HCT116 (cell line): ENCODE measurements around the gene UBE2E2. TPM values are rescaled to one million over a fixed set of nuclear protein-coding genes. Genes with fewer than 3 reads are reported as not detected.

ENCODE experiments used
- ATAC-seq: fragments of 200-7000 bp; cut with Tn5 transposase; 2 replicates; pipeline ENCODE4 v1.9.1; 2020; ENCODE audit warnings: mild to moderate bottlenecking, moderate library complexity
- BruUV-seq: library from RNA; stranded (reverse); fragments of 400-500 nt; replicated peaks from 2 replicates; lab custom pipeline; 2021; lab: Mats Ljungman, UMichigan
- CTCF ChIA-PET: fragments of 300-600 bp; sonication (Branson Sonifier 250); formaldehyde crosslinking; loops from one replicate; lab custom pipeline; 2021; ENCODE audit warnings: antibody characterized with exemption; lab: Charles Lee
- POLR2A ChIA-PET: fragments of 300-600, 350-600 bp; sonication (Branson Sonifier 250); formaldehyde crosslinking; loops from one replicate; lab custom pipeline; 2021; ENCODE audit warnings: antibody characterized with exemption; lab: Charles Lee
- RAD21 ChIA-PET, 2 experiments: fragments of 300-600 bp; sonication (Branson Sonifier 250); formaldehyde crosslinking; loops; one replicate each; lab custom pipeline; 2023; ENCODE audit warnings: low total read pairs in 2 of 2; ENCODE audit not compliant: uncharacterized antibody in 2 of 2, unreplicated experiment in 2 of 2, low non-redundant PET in 1 of 2; lab: Charles Lee
- DNase-seq: peaks from one replicate; pipeline ENCODE4 v3.0.0-alpha.2; 2010; ENCODE audit warnings: low read depth, low spot score
- H2AFZ ChIP-seq: fragments of 200-600 bp; shearing (Covaris generic), sonication (generic); 2 replicates; pipeline ENCODE4 v1.6.1; 2017; ENCODE audit warnings: low read depth, mixed run types, mixed read lengths, antibody characterized with exemption, low read length; ENCODE audit not compliant: poor library complexity, severe bottlenecking
- H3K27ac ChIP-seq: 2 replicates; pipeline ENCODE4 v1.5.1; 2012; ENCODE audit warnings: low read depth, low read length
- H3K27me3 ChIP-seq: fragments of 200-600 bp; sonication (generic); 2 replicates; pipeline ENCODE4 v1.6.1; 2016; ENCODE audit warnings: mixed run types, low read length, mixed read lengths; ENCODE audit not compliant: insufficient read depth
- H3K36me3 ChIP-seq, 2 experiments: fragments of 200-500 bp in 1 of 2; fragments of 200-600 bp in 1 of 2; sonication (Bioruptor generic) in 1 of 2; sonication (generic) in 1 of 2; 2 replicates each; pipeline versions ENCODE4 v1.5.1 to v1.6.1; 2014 to 2016; ENCODE audit warnings: low read length in 2 of 2, inconsistent platforms in 1 of 2, mixed read lengths in 1 of 2, mixed run types in 1 of 2; ENCODE audit not compliant: insufficient read depth in 2 of 2, control insufficient read depth in 1 of 2
- H3K4me1 ChIP-seq, 2 experiments: fragments of 200-600 bp in 1 of 2; sonication (generic) in 1 of 2; 2 replicates each; pipeline versions ENCODE4 v1.5.1 to v1.6.1; 2012 to 2017; ENCODE audit warnings: low read length in 2 of 2, inconsistent platforms in 1 of 2, mild to moderate bottlenecking in 1 of 2, mixed read lengths in 1 of 2, mixed run types in 1 of 2, moderate library complexity in 1 of 2; ENCODE audit not compliant: insufficient read depth in 2 of 2, control insufficient read depth in 1 of 2
- H3K4me2 ChIP-seq: fragments of 200-600 bp; sonication (generic); 2 replicates; pipeline ENCODE4 v1.6.1; 2017; ENCODE audit warnings: mixed run types, low read length, mixed read lengths
- H3K4me3 ChIP-seq, 2 experiments: fragments of 200-600 bp in 1 of 2; sonication (generic) in 1 of 2; replicated peaks in 1 of 2; 2 replicates each; pipeline ENCODE4 v1.5.1; 2011 to 2016; ENCODE audit warnings: low read length in 2 of 2, control low read depth in 1 of 2, low read depth in 1 of 2, mild to moderate bottlenecking in 1 of 2, mixed read lengths in 1 of 2, mixed run types in 1 of 2
- H3K79me2 ChIP-seq: fragments of 200-600 bp; sonication (generic); 2 replicates; pipeline ENCODE4 v1.6.1; 2017; ENCODE audit warnings: mild to moderate bottlenecking, mixed run types, low read length, moderate library complexity, mixed read lengths; ENCODE audit not compliant: insufficient read depth
- H3K9ac ChIP-seq: fragments of 200-600 bp; sonication (generic); 2 replicates; pipeline ENCODE4 v1.6.1; 2016; ENCODE audit warnings: low read length, mixed read lengths
- H3K9me2 ChIP-seq: fragments of 200-600 bp; sonication (generic), shearing (Covaris generic); 2 replicates; pipeline ENCODE4 v1.6.1; 2017; ENCODE audit warnings: mixed run types, mild to moderate bottlenecking, moderate library complexity; ENCODE audit not compliant: insufficient read depth
- H3K9me3 ChIP-seq, 2 experiments: fragments of 200-500 bp in 1 of 2; fragments of 200-600 bp in 1 of 2; sonication (Bioruptor generic) in 1 of 2; sonication (generic) in 1 of 2; 2 replicates each; pipeline ENCODE4 v1.6.1; 2014 to 2017; ENCODE audit warnings: low read length in 2 of 2, mixed read lengths in 2 of 2, inconsistent platforms in 1 of 2, low read depth in 1 of 2, mild to moderate bottlenecking in 1 of 2, mixed run types in 1 of 2, moderate library complexity in 1 of 2; ENCODE audit not compliant: control insufficient read depth in 1 of 2, insufficient read depth in 1 of 2
- H4K20me1 ChIP-seq: fragments of 200-600 bp; sonication (generic), shearing (Covaris generic); 2 replicates; pipeline ENCODE4 v1.6.1; 2017; ENCODE audit warnings: mixed run types, mild to moderate bottlenecking, moderate library complexity; ENCODE audit not compliant: insufficient read depth
- CBX3 ChIP-seq: IDR thresholded peaks from 2 replicates; pipeline ENCODE4 v1.6.1; 2012; ENCODE audit warnings: low read depth
- EZH2 ChIP-seq: fragments of 200-600 bp; sonication (generic); IDR thresholded peaks from 2 replicates; pipeline ENCODE4 v1.6.1; 2017; ENCODE audit warnings: antibody characterized with exemption, mixed run types
- FOSL1 ChIP-seq: IDR thresholded peaks from 2 replicates; pipeline ENCODE4 v1.6.1; 2012; ENCODE audit warnings: low read depth
- POLR2A ChIP-seq: IDR thresholded peaks from 2 replicates; pipeline ENCODE4 v1.7.0; 2011; ENCODE audit warnings: borderline replicate concordance; ENCODE audit not compliant: insufficient read depth, insufficient read length; ENCODE audit errors: extremely low read depth
- RAD21 ChIP-seq: IDR thresholded peaks from 2 replicates; pipeline ENCODE4 v1.6.1; 2012; ENCODE audit warnings: low read depth, mild to moderate bottlenecking
- SIN3A ChIP-seq: IDR thresholded peaks from 2 replicates; pipeline ENCODE4 v1.6.1; 2012; ENCODE audit warnings: low read depth
- SRF ChIP-seq: IDR thresholded peaks from 2 replicates; pipeline ENCODE4 v1.6.1; 2012; ENCODE audit warnings: low read depth
- YY1 ChIP-seq: IDR thresholded peaks from 2 replicates; pipeline ENCODE4 v1.6.1; 2011; ENCODE audit warnings: low read length, low read depth, moderate library complexity, mild to moderate bottlenecking; ENCODE audit not compliant: insufficient replicate concordance; ENCODE audit errors: extremely low read depth
- intact Hi-C: fragments of 100-400 bp; cut with micrococcal nuclease; formaldehyde crosslinking; loops from 2 replicates; pipeline ENCODE4 v1.10.0; 2022
- total RNA-seq: library from RNA; stranded (reverse); gene quantifications from one replicate; pipeline ENCODE4 v1.2.1, GENCODE V29; 2021; ENCODE audit not compliant: unreplicated experiment
- TF ChIP-seq, protein P1 (sequence below): IDR thresholded peaks from 2 replicates; pipeline ENCODE4 v1.6.1; 2012
- TF ChIP-seq, protein P2 (sequence below): IDR thresholded peaks from 2 replicates; pipeline ENCODE4 v1.6.1; 2012; ENCODE audit warnings: low read depth
- TF ChIP-seq, protein P3 (sequence below), 3 experiments: fragments of 200-600 bp in 1 of 3; sonication (generic) in 1 of 3; IDR thresholded peaks in 2 of 3; conservative IDR thresholded peaks in 1 of 3; 2 replicates each; pipeline ENCODE4 v1.5.1; 2012 to 2017; ENCODE audit warnings: low read depth in 2 of 3, low read length in 2 of 3, antibody characterized with exemption in 1 of 3, borderline replicate concordance in 1 of 3, control low read depth in 1 of 3, mild to moderate bottlenecking in 1 of 3, mixed read lengths in 1 of 3, mixed run types in 1 of 3, moderate library complexity in 1 of 3; ENCODE audit not compliant: insufficient read depth in 1 of 3

UBE2E2 gene
- total RNA-seq, 1 experiment from 2014 or later: 21.4 TPM

DNA sequence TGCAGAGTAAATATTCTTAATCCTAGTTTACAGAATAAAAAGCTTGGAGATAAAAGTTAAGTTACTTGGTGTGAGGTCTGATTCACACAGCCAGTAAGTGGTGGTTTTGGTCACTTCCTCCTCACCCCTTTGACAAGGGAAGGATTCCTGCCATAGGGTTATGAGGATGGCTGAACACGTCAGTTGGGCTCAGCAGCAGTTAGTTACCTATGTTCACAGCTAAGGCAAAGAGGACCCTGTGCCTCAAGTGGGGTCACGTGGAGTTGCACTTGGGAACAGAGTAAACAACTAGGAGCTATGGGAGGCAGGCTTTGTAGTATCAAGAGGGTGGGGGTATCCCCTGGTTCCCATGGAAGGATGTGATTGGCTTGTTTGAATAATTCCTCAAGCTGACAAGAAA lies 232.2 kb downstream of the UBE2E2 start:
- no peaks in the 10 kb centered on the region for H3K4me1 ChIP-seq
- no peak overlapping the region for H2AFZ ChIP-seq
- ChIA-PET CTCF (no interaction called here), POLR2A (no interaction called here), RAD21 (no interaction called here)
- no peaks in the 10 kb centered on the region for H3K9me3 ChIP-seq
- no peaks in the 10 kb centered on the region for H3K36me3 ChIP-seq
- intact Hi-C loops: no loop called here
- BruUV-seq: no TSS peak
- H4K20me1 ChIP-seq: no peaks in the 10 kb centered on the region
- no peaks in the 10 kb centered on the region for H3K79me2 ChIP-seq
- no peak overlapping the region for H3K27ac ChIP-seq
- DNase-seq (no peak), ATAC-seq (peak; percentile 61; the same call in 1 of the 2 replicates)
- no peaks in the 10 kb centered on the region for H3K27me3 ChIP-seq
- H3K9me2 ChIP-seq: no peaks in the 10 kb centered on the region
- H3K4me2 ChIP-seq: no peak overlapping the region
- TF ChIP-seq FOSL1 (no peak), YY1 (no peak), SRF (no peak), CBX3 (no peak), SIN3A (no peak), POLR2A (no peak)
- TF ChIP-seq, protein P1, sequence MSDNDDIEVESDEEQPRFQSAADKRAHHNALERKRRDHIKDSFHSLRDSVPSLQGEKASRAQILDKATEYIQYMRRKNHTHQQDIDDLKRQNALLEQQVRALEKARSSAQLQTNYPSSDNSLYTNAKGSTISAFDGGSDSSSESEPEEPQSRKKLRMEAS: no peak
- no peak overlapping the region for H3K9ac ChIP-seq
- no peak overlapping the region for H3K4me3 ChIP-seq

DNA sequence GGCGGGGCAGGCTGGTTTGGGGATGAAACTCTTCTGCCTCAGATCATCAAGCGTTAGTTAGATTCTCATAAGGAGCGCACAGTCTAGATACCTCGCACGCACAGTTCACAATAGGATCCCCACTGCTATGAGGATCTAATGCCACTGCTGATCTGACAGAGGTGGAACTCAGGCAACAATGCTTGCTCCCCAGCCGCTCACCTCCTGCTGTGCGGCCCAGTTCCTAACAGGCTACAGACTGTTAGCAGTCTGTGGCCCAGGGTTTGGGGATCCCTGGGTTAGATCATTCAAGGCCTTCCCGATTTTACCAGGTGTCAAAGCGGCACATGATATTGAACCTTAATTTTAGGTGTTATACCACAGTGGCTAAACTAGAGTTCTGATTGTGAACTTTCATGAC lies 232.8 kb downstream of the UBE2E2 start:
- Histone ChIP-seq H3K4me2 (no peak overlapping the region), H3K9me3 (no peaks in the 10 kb centered on the region), H3K79me2 (no peaks in the 10 kb centered on the region), H2AFZ (no peak overlapping the region), H3K9ac (no peak overlapping the region), H3K4me3 (no peak overlapping the region), H3K27me3 (no peaks in the 10 kb centered on the region), H4K20me1 (no peaks in the 10 kb centered on the region), H3K27ac (no peak overlapping the region), H3K4me1 (no peaks in the 10 kb centered on the region), H3K9me2 (no peaks in the 10 kb centered on the region), H3K36me3 (no peaks in the 10 kb centered on the region)
- TF ChIP-seq RAD21 (no peak), EZH2 (no peak)
- TF ChIP-seq, protein P2, sequence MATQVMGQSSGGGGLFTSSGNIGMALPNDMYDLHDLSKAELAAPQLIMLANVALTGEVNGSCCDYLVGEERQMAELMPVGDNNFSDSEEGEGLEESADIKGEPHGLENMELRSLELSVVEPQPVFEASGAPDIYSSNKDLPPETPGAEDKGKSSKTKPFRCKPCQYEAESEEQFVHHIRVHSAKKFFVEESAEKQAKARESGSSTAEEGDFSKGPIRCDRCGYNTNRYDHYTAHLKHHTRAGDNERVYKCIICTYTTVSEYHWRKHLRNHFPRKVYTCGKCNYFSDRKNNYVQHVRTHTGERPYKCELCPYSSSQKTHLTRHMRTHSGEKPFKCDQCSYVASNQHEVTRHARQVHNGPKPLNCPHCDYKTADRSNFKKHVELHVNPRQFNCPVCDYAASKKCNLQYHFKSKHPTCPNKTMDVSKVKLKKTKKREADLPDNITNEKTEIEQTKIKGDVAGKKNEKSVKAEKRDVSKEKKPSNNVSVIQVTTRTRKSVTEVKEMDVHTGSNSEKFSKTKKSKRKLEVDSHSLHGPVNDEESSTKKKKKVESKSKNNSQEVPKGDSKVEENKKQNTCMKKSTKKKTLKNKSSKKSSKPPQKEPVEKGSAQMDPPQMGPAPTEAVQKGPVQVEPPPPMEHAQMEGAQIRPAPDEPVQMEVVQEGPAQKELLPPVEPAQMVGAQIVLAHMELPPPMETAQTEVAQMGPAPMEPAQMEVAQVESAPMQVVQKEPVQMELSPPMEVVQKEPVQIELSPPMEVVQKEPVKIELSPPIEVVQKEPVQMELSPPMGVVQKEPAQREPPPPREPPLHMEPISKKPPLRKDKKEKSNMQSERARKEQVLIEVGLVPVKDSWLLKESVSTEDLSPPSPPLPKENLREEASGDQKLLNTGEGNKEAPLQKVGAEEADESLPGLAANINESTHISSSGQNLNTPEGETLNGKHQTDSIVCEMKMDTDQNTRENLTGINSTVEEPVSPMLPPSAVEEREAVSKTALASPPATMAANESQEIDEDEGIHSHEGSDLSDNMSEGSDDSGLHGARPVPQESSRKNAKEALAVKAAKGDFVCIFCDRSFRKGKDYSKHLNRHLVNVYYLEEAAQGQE: no peak
- TF ChIP-seq, protein P3, sequence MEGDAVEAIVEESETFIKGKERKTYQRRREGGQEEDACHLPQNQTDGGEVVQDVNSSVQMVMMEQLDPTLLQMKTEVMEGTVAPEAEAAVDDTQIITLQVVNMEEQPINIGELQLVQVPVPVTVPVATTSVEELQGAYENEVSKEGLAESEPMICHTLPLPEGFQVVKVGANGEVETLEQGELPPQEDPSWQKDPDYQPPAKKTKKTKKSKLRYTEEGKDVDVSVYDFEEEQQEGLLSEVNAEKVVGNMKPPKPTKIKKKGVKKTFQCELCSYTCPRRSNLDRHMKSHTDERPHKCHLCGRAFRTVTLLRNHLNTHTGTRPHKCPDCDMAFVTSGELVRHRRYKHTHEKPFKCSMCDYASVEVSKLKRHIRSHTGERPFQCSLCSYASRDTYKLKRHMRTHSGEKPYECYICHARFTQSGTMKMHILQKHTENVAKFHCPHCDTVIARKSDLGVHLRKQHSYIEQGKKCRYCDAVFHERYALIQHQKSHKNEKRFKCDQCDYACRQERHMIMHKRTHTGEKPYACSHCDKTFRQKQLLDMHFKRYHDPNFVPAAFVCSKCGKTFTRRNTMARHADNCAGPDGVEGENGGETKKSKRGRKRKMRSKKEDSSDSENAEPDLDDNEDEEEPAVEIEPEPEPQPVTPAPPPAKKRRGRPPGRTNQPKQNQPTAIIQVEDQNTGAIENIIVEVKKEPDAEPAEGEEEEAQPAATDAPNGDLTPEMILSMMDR (IDR thresholded peaks at IDR 0.05 in 2 of 3, conservative IDR thresholded peaks at IDR 0.05 in 1 of 3; ENCODE audit: borderline replicate concordance in 1 of 3, insufficient read depth in 1 of 3, low read depth in 2 of 3, low read length in 2 of 3): no peak
- ChIA-PET CTCF (no interaction called here), POLR2A (no interaction called here), RAD21 (no interaction called here)
- intact Hi-C loops: no loop called here
- BruUV-seq: no TSS peak
- DNase-seq (no peak), ATAC-seq (no peak)
